ENCODE results near the gene CCP110.
A peak's percentile ranks its signal among the peaks of the same experiment; 100 is the strongest.

CCP110 gene, protein sequence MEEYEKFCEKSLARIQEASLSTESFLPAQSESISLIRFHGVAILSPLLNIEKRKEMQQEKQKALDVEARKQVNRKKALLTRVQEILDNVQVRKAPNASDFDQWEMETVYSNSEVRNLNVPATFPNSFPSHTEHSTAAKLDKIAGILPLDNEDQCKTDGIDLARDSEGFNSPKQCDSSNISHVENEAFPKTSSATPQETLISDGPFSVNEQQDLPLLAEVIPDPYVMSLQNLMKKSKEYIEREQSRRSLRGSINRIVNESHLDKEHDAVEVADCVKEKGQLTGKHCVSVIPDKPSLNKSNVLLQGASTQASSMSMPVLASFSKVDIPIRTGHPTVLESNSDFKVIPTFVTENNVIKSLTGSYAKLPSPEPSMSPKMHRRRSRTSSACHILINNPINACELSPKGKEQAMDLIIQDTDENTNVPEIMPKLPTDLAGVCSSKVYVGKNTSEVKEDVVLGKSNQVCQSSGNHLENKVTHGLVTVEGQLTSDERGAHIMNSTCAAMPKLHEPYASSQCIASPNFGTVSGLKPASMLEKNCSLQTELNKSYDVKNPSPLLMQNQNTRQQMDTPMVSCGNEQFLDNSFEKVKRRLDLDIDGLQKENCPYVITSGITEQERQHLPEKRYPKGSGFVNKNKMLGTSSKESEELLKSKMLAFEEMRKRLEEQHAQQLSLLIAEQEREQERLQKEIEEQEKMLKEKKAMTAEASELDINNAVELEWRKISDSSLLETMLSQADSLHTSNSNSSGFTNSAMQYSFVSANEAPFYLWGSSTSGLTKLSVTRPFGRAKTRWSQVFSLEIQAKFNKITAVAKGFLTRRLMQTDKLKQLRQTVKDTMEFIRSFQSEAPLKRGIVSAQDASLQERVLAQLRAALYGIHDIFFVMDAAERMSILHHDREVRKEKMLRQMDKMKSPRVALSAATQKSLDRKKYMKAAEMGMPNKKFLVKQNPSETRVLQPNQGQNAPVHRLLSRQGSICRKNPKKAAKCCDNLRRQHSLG

GRCh38 chr16:19523559-19524355, at the start of gene CCP110:
CCP110 (plus strand) TSS chr16:19523942; CDS start chr16:19527882, 3,940 bp downstream.
- H3K4me1 ChIP-seq (ENCODE audit: insufficient read depth, low read length), result peaks cover 24% of the 10 kb centered on the region
- H3K4me3 ChIP-seq (ENCODE audit: low read length), result peak within 1 kb of the TSS; percentile 95
- H3K9ac ChIP-seq (ENCODE audit: low read depth, low read length), result peak within 1 kb of the TSS; percentile 85
- H3K27ac ChIP-seq (ENCODE audit: low read length), result peak within 1 kb of the TSS; percentile 2
- H3K27me3 ChIP-seq (ENCODE audit: insufficient read depth, low read length), result no peaks in the 10 kb centered on the region
- peaks cover 12% of the 10 kb centered on the region for H3K36me3 ChIP-seq (ENCODE audit: insufficient read depth, low read depth, low read length)
- no peaks in the 10 kb centered on the region for H3K9me3 ChIP-seq (ENCODE audit: insufficient read depth, low read depth, low read length)

GRCh38 chr16:19474617-19475016, 49.1 kb upstream of the CCP110 start:
- H3K27me3 ChIP-seq (ENCODE audit: insufficient read depth, low read length), result no peaks in the 10 kb centered on the region
- no peak overlapping the region for H3K27ac ChIP-seq (ENCODE audit: low read length)
- H3K9ac ChIP-seq (ENCODE audit: low read depth, low read length), result no peak overlapping the region
- H3K36me3 ChIP-seq (ENCODE audit: insufficient read depth, low read depth, low read length), result no peaks in the 10 kb centered on the region
- no peaks in the 10 kb centered on the region for H3K4me1 ChIP-seq (ENCODE audit: insufficient read depth, low read length)
- no peak overlapping the region for H3K4me3 ChIP-seq (ENCODE audit: low read length)
- no peaks in the 10 kb centered on the region for H3K9me3 ChIP-seq (ENCODE audit: insufficient read depth, low read depth, low read length)

DNA sequence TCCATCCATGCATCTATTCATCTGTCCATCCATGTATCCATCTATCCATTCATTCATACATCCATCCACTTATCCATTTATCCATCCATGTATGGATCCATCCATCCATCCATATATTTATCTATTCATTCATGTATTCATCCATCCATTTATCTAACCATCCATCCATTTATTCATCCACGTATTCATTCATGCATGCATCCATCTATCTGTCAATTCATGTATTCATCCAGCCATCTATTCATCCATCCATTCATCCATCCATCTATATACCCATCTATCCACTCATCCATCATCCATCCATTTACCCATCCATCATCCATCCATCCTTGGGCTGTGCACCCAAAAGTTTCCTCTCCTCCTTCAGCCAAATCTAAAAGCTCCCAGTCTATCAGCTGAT, 45.2 kb upstream of the CCP110 start:
- no peak overlapping the region for H3K4me3 ChIP-seq (ENCODE audit: low read length)
- H3K36me3 ChIP-seq (ENCODE audit: insufficient read depth, low read depth, low read length), result 0 out of 2 replicates have a peak, but pooled peaks cover 3% of the 10 kb centered on the region
- H3K27me3 ChIP-seq (ENCODE audit: insufficient read depth, low read length), result no peaks in the 10 kb centered on the region
- no peak overlapping the region for H3K27ac ChIP-seq (ENCODE audit: low read length)
- H3K4me1 ChIP-seq (ENCODE audit: insufficient read depth, low read length), result no peaks in the 10 kb centered on the region
- H3K9ac ChIP-seq (ENCODE audit: low read depth, low read length), result no peak overlapping the region
- H3K9me3 ChIP-seq (ENCODE audit: insufficient read depth, low read depth, low read length), result no peaks in the 10 kb centered on the region

DNA sequence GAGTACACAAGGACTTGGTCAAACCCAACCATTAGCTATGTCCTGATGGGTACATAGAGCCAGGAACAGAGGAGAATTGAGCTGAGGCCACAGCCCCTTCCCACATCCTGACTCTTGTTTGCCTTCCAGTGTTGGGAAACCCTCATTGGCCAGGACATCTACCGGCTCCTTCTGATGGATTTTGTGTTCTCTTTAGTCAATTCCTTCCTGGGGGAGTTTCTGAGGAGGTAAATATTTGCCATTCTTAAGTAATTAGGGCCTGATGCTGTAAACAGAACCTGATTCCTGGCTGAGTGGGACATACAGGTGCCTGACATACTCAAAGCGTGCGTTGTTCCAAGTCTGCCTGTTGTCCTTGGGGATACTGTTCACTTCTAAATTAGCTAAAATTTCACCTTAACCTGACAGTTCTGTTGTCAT, 44.4 kb upstream of the CCP110 start:
- no peaks in the 10 kb centered on the region for H3K4me1 ChIP-seq (ENCODE audit: insufficient read depth, low read length)
- no peaks in the 10 kb centered on the region for H3K9me3 ChIP-seq (ENCODE audit: insufficient read depth, low read depth, low read length)
- no peaks in the 10 kb centered on the region for H3K27me3 ChIP-seq (ENCODE audit: insufficient read depth, low read length)
- H3K4me3 ChIP-seq (ENCODE audit: low read length), result no peak overlapping the region
- no peak overlapping the region for H3K9ac ChIP-seq (ENCODE audit: low read depth, low read length)
- 0 out of 2 replicates have a peak, but pooled peaks cover 3% of the 10 kb centered on the region for H3K36me3 ChIP-seq (ENCODE audit: insufficient read depth, low read depth, low read length)
- H3K27ac ChIP-seq (ENCODE audit: low read length), result no peak overlapping the region

GRCh38 chr16:19481296-19481695, 42.4 kb upstream of the CCP110 start:
- H3K27ac ChIP-seq (ENCODE audit: low read length), result no peak overlapping the region
- 0 out of 2 replicates have a peak, but pooled peaks cover 3% of the 10 kb centered on the region for H3K36me3 ChIP-seq (ENCODE audit: insufficient read depth, low read depth, low read length)

GRCh38 chr16:19481769-19482168, 42.0 kb upstream of the CCP110 start:
- Histone ChIP-seq H3K27ac (ENCODE audit: low read length) (no peak overlapping the region), H3K9me3 (ENCODE audit: insufficient read depth, low read depth, low read length) (no peaks in the 10 kb centered on the region), H3K27me3 (ENCODE audit: insufficient read depth, low read length) (no peaks in the 10 kb centered on the region), H3K4me1 (ENCODE audit: insufficient read depth, low read length) (no peaks in the 10 kb centered on the region), H3K4me3 (ENCODE audit: low read length) (no peak overlapping the region), H3K36me3 (ENCODE audit: insufficient read depth, low read depth, low read length) (0 out of 2 replicates have a peak, but pooled peaks cover 3% of the 10 kb centered on the region), H3K9ac (ENCODE audit: low read depth, low read length) (no peak overlapping the region)

More at GRCh38 chr16:19481296-19481695, 42.4 kb upstream of the CCP110 start:
- Histone ChIP-seq H3K4me3 (ENCODE audit: low read length) (no peak overlapping the region), H3K9me3 (ENCODE audit: insufficient read depth, low read depth, low read length) (no peaks in the 10 kb centered on the region), H3K27me3 (ENCODE audit: insufficient read depth, low read length) (no peaks in the 10 kb centered on the region), H3K4me1 (ENCODE audit: insufficient read depth, low read length) (no peaks in the 10 kb centered on the region), H3K9ac (ENCODE audit: low read depth, low read length) (no peak overlapping the region)

DNA sequence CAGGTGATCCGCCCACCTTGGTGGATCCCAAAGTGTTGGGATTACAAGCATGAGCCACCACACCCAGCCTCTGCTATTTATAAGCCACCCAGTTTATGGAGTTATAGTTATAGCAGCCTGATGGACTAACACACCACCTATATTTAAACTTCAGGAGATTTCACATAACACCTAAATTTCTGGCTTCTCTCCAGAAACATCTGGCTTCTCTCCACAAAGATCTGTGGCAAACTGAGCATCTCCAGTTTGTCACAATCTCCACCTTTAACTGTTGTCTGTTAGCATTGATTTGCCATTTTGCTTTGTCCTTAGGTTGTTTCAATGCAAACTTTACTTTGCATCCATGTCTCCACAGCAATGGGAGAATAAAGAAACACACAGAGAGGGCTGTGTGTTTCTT, 41.5 kb upstream of the CCP110 start:
- H3K36me3 ChIP-seq (ENCODE audit: insufficient read depth, low read depth, low read length), result 0 out of 2 replicates have a peak, but pooled peaks cover 3% of the 10 kb centered on the region
- H3K9me3 ChIP-seq (ENCODE audit: insufficient read depth, low read depth, low read length), result no peaks in the 10 kb centered on the region
- no peak overlapping the region for H3K4me3 ChIP-seq (ENCODE audit: low read length)
- no peak overlapping the region for H3K9ac ChIP-seq (ENCODE audit: low read depth, low read length)
- no peaks in the 10 kb centered on the region for H3K27me3 ChIP-seq (ENCODE audit: insufficient read depth, low read length)
- no peaks in the 10 kb centered on the region for H3K4me1 ChIP-seq (ENCODE audit: insufficient read depth, low read length)
- no peak overlapping the region for H3K27ac ChIP-seq (ENCODE audit: low read length)

DNA sequence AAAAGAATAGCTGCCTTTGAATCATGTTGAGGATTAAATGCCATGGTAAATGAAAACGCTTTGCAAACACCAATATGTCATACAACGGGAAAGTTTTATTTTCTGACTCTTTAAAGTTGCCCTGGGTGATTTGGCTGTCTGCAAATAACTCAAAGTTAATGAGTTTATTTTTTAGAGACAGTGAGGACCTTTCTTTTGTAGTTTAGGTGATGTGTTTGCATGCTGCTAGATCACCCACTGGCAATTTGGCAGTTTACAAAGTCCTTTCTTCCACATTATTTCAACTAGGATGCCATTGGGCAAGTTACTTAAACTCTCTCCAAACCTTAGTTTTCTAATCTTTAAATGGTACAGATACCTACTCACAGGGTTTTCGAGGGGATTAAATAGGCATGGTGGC, 39.6 kb upstream of the CCP110 start:
- no peaks in the 10 kb centered on the region for H3K27me3 ChIP-seq (ENCODE audit: insufficient read depth, low read length)
- 0 out of 2 replicates have a peak, but pooled peaks cover 3% of the 10 kb centered on the region for H3K36me3 ChIP-seq (ENCODE audit: insufficient read depth, low read depth, low read length)
- H3K27ac ChIP-seq (ENCODE audit: low read length), result no peak overlapping the region
- no peaks in the 10 kb centered on the region for H3K9me3 ChIP-seq (ENCODE audit: insufficient read depth, low read depth, low read length)
- H3K9ac ChIP-seq (ENCODE audit: low read depth, low read length), result no peak overlapping the region
- H3K4me3 ChIP-seq (ENCODE audit: low read length), result no peak overlapping the region
- H3K4me1 ChIP-seq (ENCODE audit: insufficient read depth, low read length), result peaks cover 13% of the 10 kb centered on the region; the same call in 1 of the 2 replicates

- 0 out of 2 replicates have a peak, but pooled peaks cover 3% of the 10 kb centered on the region for H3K36me3 ChIP-seq (ENCODE audit: insufficient read depth, low read depth, low read length)
- no peaks in the 10 kb centered on the region for H3K9me3 ChIP-seq (ENCODE audit: insufficient read depth, low read depth, low read length)
These were observed 38.1 kb upstream of the CCP110 start for GRCh38 chr16:19485611-19486010.

DNA sequence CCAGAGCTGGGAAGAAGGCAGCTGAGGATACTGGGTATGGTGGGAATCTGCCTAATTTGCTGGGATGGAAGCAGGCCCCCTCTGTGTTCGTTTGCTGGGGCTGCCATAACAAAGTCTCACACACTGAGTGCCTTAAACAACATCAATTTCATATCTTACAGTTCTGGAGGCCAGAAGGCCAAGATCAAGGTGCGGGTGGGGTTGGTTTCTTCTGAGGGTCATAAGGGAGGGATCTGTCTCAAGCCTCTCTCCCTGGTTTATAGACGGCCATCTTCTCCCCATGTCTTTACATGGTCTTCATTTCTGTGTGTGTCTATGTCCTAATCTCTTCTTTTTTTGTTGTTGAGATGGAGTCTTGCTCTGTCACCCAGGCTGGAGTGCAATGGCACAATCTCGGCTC, 37.7 kb upstream of the CCP110 start:
- Histone ChIP-seq H3K9ac (ENCODE audit: low read depth, low read length) (no peak overlapping the region), H3K27ac (ENCODE audit: low read length) (no peak overlapping the region)

More at GRCh38 chr16:19485611-19486010, 38.1 kb upstream of the CCP110 start:
- H3K27me3 ChIP-seq (ENCODE audit: insufficient read depth, low read length), result no peaks in the 10 kb centered on the region
- H3K27ac ChIP-seq (ENCODE audit: low read length), result no peak overlapping the region
- H3K4me3 ChIP-seq (ENCODE audit: low read length), result no peak overlapping the region
- H3K4me1 ChIP-seq (ENCODE audit: insufficient read depth, low read length), result peaks cover 13% of the 10 kb centered on the region; the same call in 1 of the 2 replicates
- no peak overlapping the region for H3K9ac ChIP-seq (ENCODE audit: low read depth, low read length)

More for the DNA sequence above, 37.7 kb upstream of the CCP110 start:
- Histone ChIP-seq H3K9me3 (ENCODE audit: insufficient read depth, low read depth, low read length) (no peaks in the 10 kb centered on the region), H3K4me1 (ENCODE audit: insufficient read depth, low read length) (peaks cover 13% of the 10 kb centered on the region; the same call in 1 of the 2 replicates), H3K36me3 (ENCODE audit: insufficient read depth, low read depth, low read length) (0 out of 2 replicates have a peak, but pooled peaks cover 3% of the 10 kb centered on the region), H3K4me3 (ENCODE audit: low read length) (no peak overlapping the region), H3K27me3 (ENCODE audit: insufficient read depth, low read length) (no peaks in the 10 kb centered on the region)
